NAMALWA (cell line): Measurements from ENCODE around the gene SAFB2.

Source experiments
- DNase-seq: peaks from one replicate; pipeline ENCODE4 v3.0.0-alpha.2; 2015; ENCODE audit warnings: low spot score

Gene SAFB2

GRCh38 chr19:5579697-5580096 lies 42.9 kb downstream of the SAFB2 start:
- DNase-seq = no peak

GRCh38 chr19:5579286-5579685 lies 43.3 kb downstream of the SAFB2 start:
- no peak for DNase-seq

DNA sequence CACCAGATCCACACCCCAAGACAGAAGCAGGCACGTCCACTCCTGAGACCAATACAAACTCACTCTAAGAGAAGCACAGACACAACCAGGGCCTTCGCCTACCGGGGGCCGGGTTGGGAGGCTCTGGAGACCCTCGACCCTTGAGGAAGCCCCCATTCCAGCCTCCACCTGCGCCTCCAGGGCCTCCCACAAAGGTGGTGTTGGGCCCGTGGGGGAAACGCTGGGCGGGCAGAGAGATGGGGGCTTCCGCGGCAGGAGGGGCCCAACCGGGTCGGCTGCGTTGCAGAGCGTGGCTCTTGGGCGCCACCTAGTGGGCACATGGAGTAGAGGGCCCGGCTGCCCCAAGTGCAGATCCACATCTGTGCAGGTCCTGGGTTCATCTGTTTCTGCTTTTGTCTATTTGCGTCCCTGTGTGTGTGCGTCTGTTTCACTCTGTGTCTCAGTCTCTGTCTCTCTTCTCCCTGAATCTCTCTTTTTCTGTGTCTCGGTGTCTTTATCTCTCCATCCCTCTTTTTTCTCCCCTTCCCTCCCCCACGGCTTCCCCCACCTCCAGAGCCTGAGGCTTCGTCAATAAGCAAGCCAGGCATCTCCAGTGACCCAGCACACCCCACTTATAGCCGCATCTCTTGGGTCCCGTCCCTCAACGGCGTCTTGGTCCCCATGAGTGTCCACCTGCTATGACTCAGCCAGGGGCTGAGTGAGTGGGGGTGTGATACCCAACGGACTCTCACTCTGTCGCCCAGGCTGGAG lies 44.3 kb downstream of the SAFB2 start:
- peak; percentile 83 for DNase-seq

GRCh38 chr19:5575590-5575989 lies 47.0 kb downstream of the SAFB2 start:
- DNase-seq = no peak

GRCh38 chr19:5572556-5573286 lies 49.9 kb downstream of the SAFB2 start:
- DNase-seq = no peak

DNA sequence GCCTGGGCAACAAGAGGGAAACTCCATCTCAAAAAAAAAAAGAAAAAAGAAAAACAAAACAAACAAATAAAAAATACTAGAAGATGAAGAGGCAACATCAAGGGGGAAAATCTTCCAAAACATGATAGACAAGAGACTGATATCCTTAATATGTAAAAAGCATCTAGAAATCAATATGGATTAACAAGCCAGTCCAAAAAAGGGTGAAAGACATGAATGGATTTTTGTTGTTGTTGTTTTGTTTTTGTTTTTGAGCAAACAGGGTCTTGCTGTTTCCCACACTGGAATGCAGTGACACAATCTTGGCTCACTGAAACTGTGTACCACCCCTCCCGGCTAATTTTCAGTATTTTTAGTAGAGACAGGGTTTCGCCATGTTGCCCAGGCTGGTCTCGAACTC lies 50.8 kb downstream of the SAFB2 start:
- no peak for DNase-seq

DNA sequence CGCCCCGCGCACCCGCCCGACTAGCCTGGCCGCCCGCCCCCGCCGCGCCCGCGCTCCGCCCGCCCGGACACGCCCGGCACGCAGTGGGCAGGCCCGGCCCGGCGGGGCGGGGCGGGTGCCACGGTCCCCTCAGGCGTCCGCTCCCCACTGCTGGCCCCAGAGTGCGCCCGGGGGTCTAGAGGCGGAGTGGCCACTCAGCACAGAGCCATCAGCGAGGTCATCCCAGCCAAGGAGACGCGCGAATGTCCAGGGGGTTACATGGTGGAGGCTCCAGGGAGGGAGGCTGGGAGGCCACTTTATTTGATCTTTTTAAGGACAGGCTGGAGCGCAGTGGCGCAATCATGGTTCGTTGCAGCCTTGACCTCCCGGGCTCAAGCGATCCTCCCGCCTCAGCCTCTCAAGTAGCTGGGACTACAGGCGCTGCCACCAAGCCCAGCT lies 54.6 kb downstream of the SAFB2 start:
- DNase-seq = no peak

DNA sequence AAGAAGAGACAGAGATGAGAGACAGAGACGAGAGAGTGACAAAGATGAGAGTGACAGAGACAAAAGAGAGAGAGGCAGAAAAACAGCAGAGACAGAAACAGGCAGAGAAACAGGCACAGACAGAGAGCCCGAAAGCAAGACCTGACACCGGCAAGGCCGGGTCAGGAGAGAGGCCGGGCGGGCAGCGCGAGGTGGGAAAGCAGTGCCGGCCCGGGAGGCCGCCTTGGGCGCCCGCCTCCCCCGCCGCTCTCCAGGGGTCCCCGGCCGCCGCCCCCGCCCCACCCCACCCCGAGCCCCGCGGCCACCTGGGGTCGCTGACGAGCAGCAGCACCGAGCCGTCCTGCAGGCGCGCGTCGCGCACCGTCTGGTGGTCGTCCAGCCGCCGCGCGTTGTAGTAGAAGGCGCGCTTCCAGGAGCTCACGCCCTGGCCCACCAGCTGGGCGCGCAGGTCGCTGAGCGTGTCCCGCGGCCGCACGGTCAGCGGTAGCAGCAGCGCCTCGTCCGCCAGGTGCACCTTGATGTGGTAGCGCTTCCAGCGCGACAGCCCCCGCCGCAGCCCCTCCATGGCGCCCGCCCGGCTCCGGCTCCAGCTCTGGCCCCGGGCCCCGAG lies 55.1 kb downstream of the SAFB2 start, which contains the start of gene TINCR:
TINCR (minus strand) TSS at position 594 of the 610 bp plus-strand sequence.
- no peak for DNase-seq

DNA sequence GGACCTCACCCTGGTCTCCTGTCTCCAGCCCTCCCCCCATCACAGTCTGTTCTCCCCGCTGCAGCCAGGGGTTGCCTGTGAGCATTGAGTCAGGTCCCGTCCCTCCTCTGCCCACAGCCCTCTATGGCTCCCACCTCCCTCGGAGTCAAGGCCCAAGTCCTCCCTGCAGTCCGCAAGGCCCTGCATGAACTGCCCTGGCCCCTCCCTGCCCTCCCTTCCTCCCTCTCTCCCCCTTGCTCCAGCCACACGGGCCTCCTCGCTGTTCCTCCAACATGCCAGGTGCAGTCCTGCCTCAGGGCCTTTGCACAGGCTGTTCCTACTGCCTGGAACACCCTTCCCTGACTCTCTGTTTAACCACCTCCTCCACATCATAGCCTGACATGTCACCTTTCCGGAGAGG lies 57.6 kb downstream of the SAFB2 start:
- DNase-seq = no peak

DNA sequence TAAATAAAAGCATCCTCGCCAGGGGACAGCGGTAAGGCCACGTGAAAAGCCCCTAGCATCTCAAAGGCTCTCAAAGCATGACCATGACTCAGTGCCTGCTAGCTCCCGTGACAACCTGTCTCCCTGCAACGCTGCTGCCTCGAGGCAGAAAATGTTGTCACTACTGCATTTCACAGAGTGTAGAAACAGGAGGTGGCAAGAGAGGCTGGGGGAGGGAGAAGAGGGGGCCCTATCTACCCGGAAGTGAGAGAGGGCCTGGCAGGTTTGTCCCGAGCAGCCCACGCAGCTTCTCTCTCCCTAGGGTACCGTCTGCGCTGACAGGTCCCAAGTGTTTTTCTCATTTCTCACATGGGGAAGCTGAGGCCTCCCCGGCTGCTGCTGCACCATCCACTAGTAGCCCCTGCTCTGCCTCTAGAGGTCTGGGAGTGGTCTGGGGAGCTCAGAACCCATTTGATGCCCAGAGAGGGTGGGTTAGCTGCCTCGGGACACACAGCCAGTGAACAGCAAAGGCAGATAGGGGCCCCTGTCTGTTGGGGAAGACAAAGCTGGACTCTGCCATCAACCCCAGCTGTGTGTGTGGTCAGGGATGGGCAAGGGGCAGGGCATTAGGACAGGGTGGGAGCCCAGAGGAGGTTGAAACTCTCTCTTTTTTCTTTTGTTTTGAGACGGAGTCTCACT lies 58.5 kb downstream of the SAFB2 start:
- no peak for DNase-seq

- no peak for DNase-seq
These were observed 59.6 kb downstream of the SAFB2 start for GRCh38 chr19:5563008-5563431.

GRCh38 chr19:5562280-5562679 lies 60.3 kb downstream of the SAFB2 start:
- DNase-seq = no peak

DNA sequence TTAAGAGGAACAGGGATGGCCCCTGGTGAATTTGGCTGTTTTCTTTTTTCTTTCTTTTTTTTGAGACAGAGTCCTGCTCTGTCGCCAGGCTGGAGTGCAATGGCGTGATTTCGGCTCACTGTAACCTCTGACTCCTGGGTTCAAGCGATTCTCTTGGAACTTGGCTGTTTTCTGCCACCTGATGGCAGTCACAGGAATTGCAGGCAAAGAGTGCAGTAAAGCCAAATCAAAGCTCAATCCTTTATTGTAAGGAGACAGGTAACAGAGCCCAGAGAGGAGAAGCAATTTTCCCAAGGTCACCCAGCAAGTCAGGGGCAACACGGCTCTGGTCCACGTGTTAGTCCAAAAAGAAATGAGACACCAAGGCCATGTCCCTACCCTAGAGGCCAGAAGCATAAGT lies 61.0 kb downstream of the SAFB2 start:
- DNase-seq = no peak

- DNase-seq = no peak
These were observed 62.4 kb downstream of the SAFB2 start for GRCh38 chr19:5560156-5560555.

DNA sequence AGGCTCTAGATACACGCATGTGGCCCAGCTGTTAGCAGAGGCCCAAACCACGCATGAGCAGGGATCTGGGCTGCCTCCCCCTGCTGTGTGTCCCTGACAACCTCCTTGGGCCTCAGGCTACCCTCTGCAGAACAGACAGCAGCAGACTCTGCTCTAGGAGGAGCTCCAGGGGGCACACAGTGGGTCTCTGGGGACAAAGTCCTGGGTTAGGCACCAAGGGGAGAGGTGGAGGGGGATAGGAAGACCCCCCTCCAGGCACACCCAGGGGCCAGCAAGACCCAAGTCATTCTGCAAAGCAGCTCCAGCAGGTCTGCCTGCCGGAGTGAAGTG lies 62.8 kb downstream of the SAFB2 start:
- no peak for DNase-seq

- DNase-seq = no peak
These were observed 64.4 kb downstream of the SAFB2 start for GRCh38 chr19:5558101-5558621.

- DNase-seq = no peak
These were observed 64.9 kb downstream of the SAFB2 start for GRCh38 chr19:5557691-5558090.

- no peak for DNase-seq
These were observed 67.7 kb downstream of the SAFB2 start for GRCh38 chr19:5554828-5555227.

- no peak for DNase-seq
These were observed 68.7 kb downstream of the SAFB2 start for GRCh38 chr19:5553892-5554291.

GRCh38 chr19:5547881-5548280 lies 74.7 kb downstream of the SAFB2 start:
- peak; percentile 67 for DNase-seq

GRCh38 chr19:5545984-5546383 lies 76.6 kb downstream of the SAFB2 start:
- DNase-seq = no peak

DNA sequence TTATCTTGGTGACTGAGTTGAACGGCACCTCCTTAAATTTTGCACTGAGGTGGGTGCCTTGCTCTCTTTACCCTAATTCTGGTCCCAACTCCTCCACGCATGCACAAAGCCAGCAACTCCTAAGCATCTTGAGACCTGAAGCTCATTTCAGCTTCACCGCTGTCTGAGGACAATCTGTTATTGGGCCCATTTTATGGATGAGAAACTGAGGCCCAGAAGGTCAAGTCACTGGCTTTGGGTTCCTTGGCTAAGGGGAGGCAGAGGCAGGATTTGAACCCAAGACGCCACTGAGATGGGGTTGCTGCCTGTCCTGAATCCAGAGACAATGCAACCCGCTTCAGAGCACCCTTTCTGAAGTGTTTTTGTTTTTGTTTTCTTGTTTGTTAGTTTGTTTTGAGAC lies 77.5 kb downstream of the SAFB2 start:
- DNase-seq = no peak
